CD14-positive monocyte (primary cell): ENCODE data around the gene TMOD3. TPM values are rescaled to one million over a fixed set of nuclear protein-coding genes. Genes with fewer than 3 reads are reported as not detected.

Source experiments
- DNase-seq, 3 donors: peaks; one replicate each; pipeline ENCODE4 v3.0.0-alpha.2; 2011 to 2022
- H2AFZ ChIP-seq: 2 replicates; pipeline ENCODE4 v1.6.0; 2012; ENCODE audit warnings: mild to moderate bottlenecking, low read depth, low read length, inconsistent platforms; ENCODE audit not compliant: insufficient read depth, poor library complexity, severe bottlenecking
- H3K27ac ChIP-seq, 2 donors: 1 replicate in 1 of 2; 2 replicates in 1 of 2; pipeline ENCODE4 v1.5.1; 2012 to 2013; ENCODE audit warnings: low read length in 2 of 2, control low read depth in 1 of 2, inconsistent platforms in 1 of 2, low read depth in 1 of 2, mild to moderate bottlenecking in 1 of 2
- H3K27me3 ChIP-seq, 2 donors: one replicate each; pipeline versions ENCODE4 v1.6.0 to v1.6.1; 2011 to 2013; ENCODE audit warnings: low read length in 2 of 2; ENCODE audit not compliant: control insufficient read depth in 2 of 2, insufficient read depth in 2 of 2
- H3K36me3 ChIP-seq, 2 donors: replicated peaks in 1 of 2; 1 replicate in 1 of 2; 2 replicates in 1 of 2; pipeline versions ENCODE4 v1.5.1 to v1.6.1; 2012 to 2013; ENCODE audit warnings: low read length in 2 of 2, control low read depth in 1 of 2, inconsistent platforms in 1 of 2, mild to moderate bottlenecking in 1 of 2; ENCODE audit not compliant: insufficient read depth in 2 of 2, control insufficient read depth in 1 of 2
- H3K4me1 ChIP-seq, 2 donors: 1 replicate in 1 of 2; 2 replicates in 1 of 2; pipeline versions ENCODE4 v1.5.1 to v1.6.1; 2012 to 2013; ENCODE audit warnings: low read length in 2 of 2, control low read depth in 1 of 2, inconsistent platforms in 1 of 2, mild to moderate bottlenecking in 1 of 2, moderate library complexity in 1 of 2; ENCODE audit not compliant: insufficient read depth in 2 of 2, control insufficient read depth in 1 of 2
- H3K4me2 ChIP-seq: replicated peaks from 2 replicates; pipeline ENCODE3; 2012; ENCODE audit warnings: low read length, moderate library complexity, mild to moderate bottlenecking; ENCODE audit not compliant: poor library complexity, severe bottlenecking; ENCODE audit errors: extremely low read depth
- H3K4me3 ChIP-seq, 3 experiments: fragments of 200-600 bp in 1 of 3; sonication (generic) in 1 of 3; replicated peaks in 1 of 3; 1 replicate in 2 of 3; 2 replicates in 1 of 3; pipeline ENCODE4 v1.5.1; 2011 to 2013; ENCODE audit warnings: low read length in 3 of 3, mild to moderate bottlenecking in 3 of 3, control low read depth in 2 of 3, low read depth in 2 of 3, inconsistent platforms in 1 of 3, moderate library complexity in 1 of 3
- H3K79me2 ChIP-seq: 2 replicates; pipeline ENCODE4 v1.6.0; 2012; ENCODE audit warnings: mild to moderate bottlenecking, control low read depth, inconsistent platforms, low read length, moderate library complexity; ENCODE audit not compliant: insufficient read depth
- H3K9ac ChIP-seq: 2 replicates; pipeline ENCODE4 v1.6.0; 2017; ENCODE audit warnings: low read length, mild to moderate bottlenecking; ENCODE audit not compliant: insufficient read depth, poor library complexity, severe bottlenecking
- H3K9me3 ChIP-seq, 2 donors: replicated peaks in 1 of 2; 1 replicate in 1 of 2; 2 replicates in 1 of 2; pipeline versions ENCODE4 v1.5.1 to v1.6.1; 2012 to 2013; ENCODE audit warnings: low read length in 2 of 2, control low read depth in 1 of 2; ENCODE audit not compliant: control insufficient read depth in 1 of 2, insufficient read depth in 1 of 2
- H4K20me1 ChIP-seq: 2 replicates; pipeline ENCODE4 v1.6.0; 2012; ENCODE audit warnings: mild to moderate bottlenecking, low read length, control low read depth, moderate library complexity; ENCODE audit not compliant: insufficient read depth
- H3K27ac Mint-ChIP-seq, 7 donors: one replicate each; pipeline ENCODE4 v1.8.0; 2020; ENCODE audit warnings: mild to moderate bottlenecking in 7 of 7, mixed read lengths in 7 of 7, moderate library complexity in 6 of 7, inconsistent platforms in 2 of 7
- H3K27me3 Mint-ChIP-seq, 3 donors: one replicate each; pipeline ENCODE4 v1.8.0; 2021 to 2022; ENCODE audit warnings: low read depth in 3 of 3, mild to moderate bottlenecking in 3 of 3, mixed read lengths in 3 of 3, moderate library complexity in 3 of 3, inconsistent platforms in 1 of 3
- H3K36me3 Mint-ChIP-seq, 2 donors: one replicate each; pipeline ENCODE4 v1.8.0; 2020; ENCODE audit warnings: mixed read lengths in 2 of 2, inconsistent platforms in 1 of 2, mild to moderate bottlenecking in 1 of 2
- H3K4me1 Mint-ChIP-seq: one replicate; pipeline ENCODE4 v1.8.0; 2020; ENCODE audit warnings: mild to moderate bottlenecking, mixed read lengths
- H3K4me3 Mint-ChIP-seq, 2 donors: one replicate each; pipeline ENCODE4 v1.8.0; 2020; ENCODE audit warnings: mild to moderate bottlenecking in 2 of 2, mixed read lengths in 2 of 2, moderate library complexity in 1 of 2
- H3K9me3 Mint-ChIP-seq, 7 donors: one replicate each; pipeline ENCODE4 v1.8.0; 2020 to 2022; ENCODE audit warnings: mixed read lengths in 7 of 7, mild to moderate bottlenecking in 6 of 7, moderate library complexity in 6 of 7, inconsistent platforms in 2 of 7
- CTCF ChIP-seq: fragments of 200-600 bp; IDR thresholded peaks from one replicate; pipeline ENCODE4 v1.8.0; 2022; ENCODE audit warnings: antibody characterized with exemption, mild to moderate bottlenecking
- WGBS: methylation state at CpG from one replicate; pipeline ENCODE4 v1.1.5; 2013; ENCODE audit warnings: missing lambda C conversion rate; ENCODE audit not compliant: insufficient coverage; 5-methylcytosine and 5-hydroxymethylcytosine counted together
- intact Hi-C, 2 donors: fragments of 100-400 bp; cut with micrococcal nuclease; formaldehyde crosslinking; loops; one replicate each; pipeline versions ENCODE4 v1.15.0 to v1.15.1; 2023
- polyA plus RNA-seq, 3 donors: library from polyadenylated mRNA; depleted of rRNA in 1 of 3; unstranded in 2 of 3; stranded (reverse) in 1 of 3; fragments of 300-500 nt in 2 of 3; fragments of >200 nt in 1 of 3; fragmentation: Illumina TruSeq in 2 of 3; gene quantifications; 1 replicate in 2 of 3; 2 replicates in 1 of 3; pipeline ENCODE4 v1.2.3, GENCODE V29; 2012 to 2021

TMOD3 gene
- polyA plus RNA-seq, 3 donors = 7.7 to 34.8 (median 27.8) TPM

GRCh38 chr15:51932161-51932560 is 102.7 kb downstream of the TMOD3 start:
- Histone ChIP-seq H2AFZ (no peak overlapping the region), H4K20me1 (no peaks in the 10 kb centered on the region), H3K4me1 (no peaks in the 10 kb centered on the region), H3K9me3 (no peaks in the 10 kb centered on the region), H3K36me3 (peaks cover 21 to 77% of the 10 kb centered on the region in 2 donors), H3K27me3 (no peaks in the 10 kb centered on the region), H3K4me3 (no peak overlapping the region), H3K79me2 (no peaks in the 10 kb centered on the region), H3K9ac (no peak overlapping the region), H3K27ac (no peak overlapping the region), H3K4me2 (no peak overlapping the region)
- Mint-ChIP-seq H3K4me1 (no peaks in the 10 kb centered on the region), H3K36me3 (peaks cover 41 to 68% of the 10 kb centered on the region in 2 donors), H3K27me3 (peaks cover 0 to 2% (median 0%) of the 10 kb centered on the region in 3 donors), H3K27ac (no peak overlapping the region), H3K9me3 (no peaks in the 10 kb centered on the region), H3K4me3 (no peak overlapping the region)
- DNase-seq = no peak
- intact Hi-C loops = no loop called here
- WGBS = no CpG with 5 or more reads among the region's 1 CpG
- TF ChIP-seq CTCF = no peak

GRCh38 chr15:51935466-51936104 is 106.1 kb downstream of the TMOD3 start:
- intact Hi-C loops = no loop called here
- no peak for DNase-seq
- H4K20me1 ChIP-seq = no peaks in the 10 kb centered on the region
- H3K27ac ChIP-seq = no peak overlapping the region
- H3K27ac Mint-ChIP-seq = peak overlapping the region in 5 of 7 donors; percentile 8 to 42 (median 33)
- H3K9ac ChIP-seq = no peak overlapping the region
- no peaks in the 10 kb centered on the region for H3K79me2 ChIP-seq
- peaks cover 39 to 77% of the 10 kb centered on the region in 2 donors for H3K36me3 Mint-ChIP-seq
- H3K4me1 Mint-ChIP-seq = no peaks in the 10 kb centered on the region
- no peaks in the 10 kb centered on the region for H3K27me3 ChIP-seq
- no peaks in the 10 kb centered on the region for H3K9me3 ChIP-seq
- 100% methylated on average over 1 of the region's 5 CpGs for WGBS
- no peak for TF ChIP-seq CTCF
- H3K4me2 ChIP-seq = no peak overlapping the region
- peaks cover 0 to 2% (median 0%) of the 10 kb centered on the region in 3 donors for H3K27me3 Mint-ChIP-seq
- H3K9me3 Mint-ChIP-seq = no peaks in the 10 kb centered on the region
- no peak overlapping the region for H3K4me3 Mint-ChIP-seq
- no peaks in the 10 kb centered on the region for H3K4me1 ChIP-seq
- H3K36me3 ChIP-seq = peaks cover 29 to 75% of the 10 kb centered on the region in 2 donors
- H2AFZ ChIP-seq = no peak overlapping the region
- H3K4me3 ChIP-seq = no peak overlapping the region
